ENCODE results near the gene IMMP2L. TPM values are rescaled to one million over a fixed set of nuclear protein-coding genes. Genes with fewer than 3 reads are reported as not detected.

IMMP2L gene
- total and polyA plus RNA-seq, 2 of the 13 experiments (the other 11 are each of a cell fraction or from before 2014, with no cell fraction given), result 7.8 to 16.9 TPM

GRCh38 chr7:111407258-111407657 is 155.0 kb downstream of the IMMP2L start (continued):
- TF ChIP-seq HMG20A (CRISPR knock-in tag; IDR thresholded peaks at IDR 0.05; ENCODE audit: borderline replicate concordance) (no peak), U2AF1 (optimal IDR thresholded peaks at IDR 0.05; ENCODE audit: low read depth, low read length) (no peak), ZBTB37 (CRISPR knock-in tag; IDR thresholded peaks at IDR 0.05) (no peak), HOXD1 (CRISPR knock-in tag; IDR thresholded peaks at IDR 0.05) (no peak), CSRNP2 (CRISPR knock-in tag; conservative IDR thresholded peaks at IDR 0.05; ENCODE audit: low read depth) (no peak), MYC (CRISPR knock-in tag; IDR thresholded peaks at IDR 0.05; ENCODE audit: borderline replicate concordance) (no peak), CEBPZ (IDR thresholded peaks at IDR 0.05; ENCODE audit: low read length) (no peak), THRA (CRISPR knock-in tag; IDR thresholded peaks at IDR 0.05; ENCODE audit: borderline replicate concordance) (no peak)

Measured in HepG2 (cell line).